K562 (cell line): ENCODE results near the gene ECI1. TPM values are rescaled to one million over a fixed set of nuclear protein-coding genes. Genes with fewer than 3 reads are reported as not detected.

Experiments used
- ATAC-seq: fragments of 200-7000 bp; cut with Tn5 transposase; 3 replicates; pipeline ENCODE4 v1.9.1; 2020; ENCODE audit warnings: moderate library complexity
- BruUV-seq: library from RNA; stranded (reverse); fragments of 400-500 nt; replicated peaks from 2 replicates; lab custom pipeline; 2021; lab: Mats Ljungman, UMichigan
- CTCF ChIA-PET: fragments of 300-600 bp; formaldehyde crosslinking; extraction: SDS; loops from one replicate; lab custom pipeline; 2021; ENCODE audit warnings: low intra/inter-chr PET ratio; lab: Yijun Ruan, JAX
- POLR2A ChIA-PET: fragments of 300-600, 350-650 bp; sonication (Branson Sonifier 250); formaldehyde crosslinking; extraction: SDS; loops from one replicate; lab custom pipeline; 2021; ENCODE audit warnings: antibody characterized with exemption, inconsistent platforms; lab: Yijun Ruan, JAX
- DNase-seq, 4 experiments: peaks; one replicate each; pipeline versions ENCODE4 v3.0.0 to v3.0.0-alpha.2; 2011 to 2018; ENCODE audit warnings: low spot score in 3 of 4, mixed read lengths in 3 of 4; ENCODE audit errors: extremely low read depth in 1 of 4
- FAIRE-seq: peaks from 2 replicates; lab custom pipeline; 2011; peaks lifted over from hg19 to GRCh38; lab: Jason Lieb, UNC
- H2AFZ ChIP-seq: 2 replicates; pipeline ENCODE4 v1.6.0; 2011; ENCODE audit warnings: low read depth, low read length, control low read depth, inconsistent platforms
- H3K27ac ChIP-seq: fragments of 200-600 bp; 3 replicates; pipeline ENCODE4 v1.8.0; 2011; ENCODE audit warnings: low read depth, mild to moderate bottlenecking, control low read depth, inconsistent platforms, low read length, moderate library complexity, mixed read lengths; ENCODE audit errors: extremely low read depth
- H3K27me3 ChIP-seq, 2 experiments: fragments of 300-600 bp in 1 of 2; 2 replicates in 1 of 2; 3 replicates in 1 of 2; pipeline versions ENCODE4 v1.6.0 to v1.8.0; 2011; ENCODE audit warnings: inconsistent platforms in 2 of 2, low read length in 2 of 2, mild to moderate bottlenecking in 1 of 2, mixed read lengths in 1 of 2, moderate library complexity in 1 of 2; ENCODE audit not compliant: control insufficient read depth in 2 of 2, insufficient read depth in 2 of 2
- H3K36me3 ChIP-seq: fragments of 300-600 bp; 3 replicates; pipeline ENCODE4 v1.8.0; 2011; ENCODE audit warnings: mild to moderate bottlenecking, low read length, inconsistent platforms; ENCODE audit not compliant: control insufficient read depth, insufficient read depth
- H3K4me1 ChIP-seq, 2 experiments: fragments of 200-600 bp in 1 of 2; replicated peaks in 1 of 2; 2 replicates in 1 of 2; 3 replicates in 1 of 2; pipeline versions ENCODE4 v1.5.1 to v1.8.0; 2011; ENCODE audit warnings: inconsistent platforms in 2 of 2, low read length in 2 of 2, mild to moderate bottlenecking in 1 of 2, mixed read lengths in 1 of 2, moderate library complexity in 1 of 2; ENCODE audit not compliant: control insufficient read depth in 2 of 2, insufficient read depth in 2 of 2
- H3K4me2 ChIP-seq: 2 replicates; pipeline ENCODE4 v1.6.1; 2011; ENCODE audit warnings: low read length, control low read depth, inconsistent platforms, mixed read lengths; ENCODE audit not compliant: insufficient read depth
- H3K4me3 ChIP-seq: fragments of 200-600 bp; sonication (generic), shearing (Covaris generic); 2 replicates; pipeline ENCODE4 v1.5.1; 2016; ENCODE audit warnings: control low read depth, inconsistent platforms
- H3K79me2 ChIP-seq: fragments of 200-600 bp; 3 replicates; pipeline ENCODE4 v1.8.0; 2011; ENCODE audit warnings: low read length, inconsistent platforms; ENCODE audit not compliant: control insufficient read depth, insufficient read depth
- H3K9ac ChIP-seq, 2 experiments: 2 replicates each; pipeline versions ENCODE4 v1.6.0 to v1.6.1; 2011; ENCODE audit warnings: low read depth in 2 of 2, low read length in 2 of 2, control low read depth in 1 of 2, inconsistent platforms in 1 of 2, mild to moderate bottlenecking in 1 of 2, mixed read lengths in 1 of 2; ENCODE audit not compliant: insufficient read depth in 1 of 2
- H3K9me1 ChIP-seq: one replicate; pipeline ENCODE4 v1.6.0; 2011; ENCODE audit warnings: inconsistent platforms, mild to moderate bottlenecking, low read length, moderate library complexity; ENCODE audit not compliant: control insufficient read depth, insufficient read depth
- H3K9me3 ChIP-seq: replicated peaks from 2 replicates; pipeline ENCODE4 v1.5.1; 2011; ENCODE audit warnings: low read depth, low read length, inconsistent platforms; ENCODE audit not compliant: control insufficient read depth, insufficient read depth
- H4K20me1 ChIP-seq: replicated peaks from 2 replicates; pipeline ENCODE4 v1.6.1; 2011; ENCODE audit warnings: low read length, inconsistent platforms, mixed read lengths; ENCODE audit not compliant: control insufficient read depth, insufficient read depth
- FOXP4 ChIP-seq: sonication (generic); formaldehyde crosslinking; IDR thresholded peaks from 2 replicates; pipeline ENCODE4 v1.8.0; 2022; ENCODE audit warnings: mild to moderate bottlenecking, missing genetic modification reagents, borderline replicate concordance
- GTF2B ChIP-seq: IDR thresholded peaks from 2 replicates; pipeline ENCODE4 v1.6.1; 2011; ENCODE audit not compliant: insufficient read length; ENCODE audit errors: extremely low read depth
- GTF2F1 ChIP-seq: IDR thresholded peaks from 2 replicates; pipeline ENCODE4 v1.6.1; 2011; ENCODE audit warnings: low read depth, low read length, improper control_type of control experiment
- HSF4 ChIP-seq: fragments of 250-450 bp; sonication (Bioruptor Pico); IDR thresholded peaks from 2 replicates; pipeline ENCODE4 v2.1.2; 2022; ENCODE audit warnings: mild to moderate bottlenecking, moderate library complexity, borderline replicate concordance
- LEF1 ChIP-seq: fragments of 450-650 bp; IDR thresholded peaks from 2 replicates; pipeline ENCODE4 v1.6.1; 2016; ENCODE audit warnings: mild to moderate bottlenecking
- MCM5 ChIP-seq: fragments of 450-650 bp; IDR thresholded peaks from 2 replicates; pipeline ENCODE4 v1.6.1; 2016; ENCODE audit warnings: low read depth
- NFE2 ChIP-seq: IDR thresholded peaks from 2 replicates; pipeline ENCODE4 v1.6.1; 2014; ENCODE audit warnings: antibody characterized with exemption, low read depth
- NR2F6 ChIP-seq: fragments of 450-650 bp; formaldehyde crosslinking; IDR thresholded peaks from 2 replicates; pipeline ENCODE4 v1.4.0; 2020; ENCODE audit warnings: mild to moderate bottlenecking
- SMAD2 ChIP-seq: fragments of 150-350 bp; IDR thresholded peaks from 2 replicates; pipeline ENCODE4 v1.6.1; 2014; ENCODE audit warnings: low read depth, mild to moderate bottlenecking, low read length
- SNRNP70 ChIP-seq: fragments of 200-400 bp; formaldehyde crosslinking; optimal IDR thresholded peaks from 2 replicates; pipeline ENCODE3; 2017; ENCODE audit warnings: low read depth, low read length
- SRF ChIP-seq, 2 experiments: fragments of 250-450, 450-650 bp in 1 of 2; sonication (Bioruptor Pico) in 1 of 2; sonication (generic) in 1 of 2; formaldehyde crosslinking; IDR thresholded peaks; 2 replicates each; pipeline versions ENCODE4 v1.5.0 to v1.5.1; 2020 to 2022; ENCODE audit warnings: mild to moderate bottlenecking in 1 of 2, missing genetic modification reagents in 1 of 2
- ZNF766 ChIP-seq: fragments of 200-800 bp; sonication (Bioruptor generic); conservative IDR thresholded peaks from 2 replicates; pipeline ENCODE4 v1.6.1; 2016; ENCODE audit warnings: missing genetic modification characterization, missing compliant biosample characterization
- WGBS: fragments of 100-300 bp; shearing (Covaris generic); methylation state at CpG from one replicate; pipeline ENCODE4 v1.1.6; 2016; ENCODE audit warnings: low coverage, mixed read lengths; ENCODE audit not compliant: insufficient coverage; ENCODE audit errors: missing lambda C conversion rate; 5-methylcytosine and 5-hydroxymethylcytosine counted together
- in situ Hi-C: fragments of 300-500 bp; cut with MboI; formaldehyde crosslinking; loops from 4 replicates; pipeline ENCODE4 v1.15.0; 2018; ENCODE audit warnings: inconsistent platforms, mixed read lengths
- intact Hi-C: fragments of 100-400 bp; cut with micrococcal nuclease; formaldehyde crosslinking; loops from 2 replicates; pipeline ENCODE4 v1.14.2; 2022
- polyA plus RNA-seq, 8 experiments: library from polyadenylated mRNA; depleted of rRNA in 4 of 8; stranded (reverse) in 5 of 8; unstranded in 3 of 8; fragments of >200 nt; fragmentation: Nextera tagmentation in 2 of 8; fragmentation: Illumina TruSeq in 1 of 8; extraction: Ambion mirVana in 2 of 8; extraction: Trizol in 1 of 8; gene quantifications; 2 replicates each; pipeline versions ENCODE4 v1.2.1 to v1.2.3, GENCODE V29; 2011 to 2014; ENCODE audit warnings: inconsistent platforms in 1 of 8, missing spikeins in 1 of 8
- total RNA-seq, 7 experiments: library from RNA; depleted of rRNA in 6 of 7; stranded (reverse); fragments of >200 nt in 6 of 7; fragmentation: Illumina TruSeq in 2 of 7; extraction: Trizol in 2 of 7; gene quantifications; 2 replicates each; pipeline versions ENCODE4 v1.2.1 to v1.2.3, GENCODE V29; 2011 to 2021; ENCODE audit warnings: low replicate concordance in 1 of 7

ECI1 gene
- total and polyA plus RNA-seq, 9 of the 15 experiments (the other 6 are each of a cell fraction or from before 2014, with no cell fraction given) = 4.7 to 189 (median 54.0) TPM

- no peak overlapping the region for H3K4me3 ChIP-seq
- H4K20me1 ChIP-seq = peaks cover 17% of the 10 kb centered on the region
- intact Hi-C loops = no loop called here
- no peaks in the 10 kb centered on the region for H3K27me3 ChIP-seq
- peaks cover 57% of the 10 kb centered on the region; the same call in 2 of the 3 replicates for H3K36me3 ChIP-seq
- TF ChIP-seq GTF2F1 (no peak), FOXP4 (no peak), HSF4 (CRISPR knock-in tag) (no peak), SNRNP70 (no peak), SMAD2 (no peak), GTF2B (no peak), NFE2 (no peak), LEF1 (no peak), ZNF766 (CRISPR knock-in tag) (no peak), SRF (CRISPR knock-in tag; IDR thresholded peaks at IDR 0.05) (no peak), MCM5 (no peak), NR2F6 (CRISPR knock-in tag) (no peak)
- TF ChIP-seq, all 486 proteins: peak for 0
- ATAC-seq (no peak), FAIRE-seq (no peak), DNase-seq (no peak)
- ChIA-PET CTCF (no interaction called here), POLR2A (interaction anchor here (0.6 to 1.3 kb wide), 5 partner anchors 9 to 53 kb away, joined by 3 to 4 read pairs (median 3); partner anchors contain the start of genes ECI1 and TRAF7)
- H3K9me3 ChIP-seq = no peaks in the 10 kb centered on the region
- H3K27ac ChIP-seq = no peak overlapping the region
- peaks cover 61% of the 10 kb centered on the region for H3K79me2 ChIP-seq
- no peak overlapping the region for H2AFZ ChIP-seq
- peak overlapping the region in 1 of 2 experiments; percentile 96; a peak in 2 of 4 replicates for H3K9ac ChIP-seq
- WGBS = 86% methylated on average over 19 of the region's 23 CpGs
- BruUV-seq = no TSS peak
- no peaks in the 10 kb centered on the region for H3K9me1 ChIP-seq
- peaks cover 32 to 91% of the 10 kb centered on the region in 2 experiments for H3K4me1 ChIP-seq
- no peak overlapping the region for H3K4me2 ChIP-seq
- in situ Hi-C loops = no loop called here
Measured at GRCh38 chr16:2208308-2208707, 43.1 kb downstream of the ECI1 start.
